T-helper 17 cell (primary cell): Measurements from ENCODE around the gene KREMEN1. TPM values are rescaled to one million over a fixed set of nuclear protein-coding genes. Genes with fewer than 3 reads are reported as not detected.
A peak's percentile ranks its signal among the peaks of the same experiment; 100 is the strongest.

Source experiments
- ATAC-seq: fragments of 150-1000 bp; cut with Tn5 transposase; 2 replicates; pipeline ENCODE4 v1.10.0; 2021; ENCODE audit warnings: mild to moderate bottlenecking, moderate library complexity
- DNase-seq, 3 donors: peaks; one replicate each; pipeline versions ENCODE4 v3.0.0 to v3.0.0-alpha.2; 2020 to 2021
- H3K9me3 ChIP-seq: one replicate; pipeline ENCODE4 v1.7.0; 2013; ENCODE audit warnings: low read length, mild to moderate bottlenecking; ENCODE audit not compliant: control insufficient read depth, poor library complexity, severe bottlenecking
- H3K27ac Mint-ChIP-seq: one replicate; pipeline ENCODE4 v1.8.0; 2022; ENCODE audit warnings: mild to moderate bottlenecking, moderate library complexity, mixed read lengths
- H3K27me3 Mint-ChIP-seq: one replicate; pipeline ENCODE4 v1.8.0; 2022; ENCODE audit warnings: mixed read lengths
- H3K36me3 Mint-ChIP-seq: one replicate; pipeline ENCODE4 v1.8.0; 2022; ENCODE audit warnings: low read depth, mixed read lengths
- H3K4me1 Mint-ChIP-seq: one replicate; pipeline ENCODE4 v1.8.0; 2022; ENCODE audit warnings: mild to moderate bottlenecking, mixed read lengths
- H3K4me3 Mint-ChIP-seq: one replicate; pipeline ENCODE4 v1.8.0; 2022; ENCODE audit warnings: mild to moderate bottlenecking, moderate library complexity, mixed read lengths
- total RNA-seq, 4 donors: library from RNA in 2 of 4; stranded (reverse) in 2 of 4; gene quantifications; one replicate each; pipeline ENCODE4 v1.2.3 and lab custom pipeline; 2022 to 2026

The KREMEN1 gene
- total RNA-seq, 2 donors from 2014 or later, result 0.15 to 0.26 TPM

DNA sequence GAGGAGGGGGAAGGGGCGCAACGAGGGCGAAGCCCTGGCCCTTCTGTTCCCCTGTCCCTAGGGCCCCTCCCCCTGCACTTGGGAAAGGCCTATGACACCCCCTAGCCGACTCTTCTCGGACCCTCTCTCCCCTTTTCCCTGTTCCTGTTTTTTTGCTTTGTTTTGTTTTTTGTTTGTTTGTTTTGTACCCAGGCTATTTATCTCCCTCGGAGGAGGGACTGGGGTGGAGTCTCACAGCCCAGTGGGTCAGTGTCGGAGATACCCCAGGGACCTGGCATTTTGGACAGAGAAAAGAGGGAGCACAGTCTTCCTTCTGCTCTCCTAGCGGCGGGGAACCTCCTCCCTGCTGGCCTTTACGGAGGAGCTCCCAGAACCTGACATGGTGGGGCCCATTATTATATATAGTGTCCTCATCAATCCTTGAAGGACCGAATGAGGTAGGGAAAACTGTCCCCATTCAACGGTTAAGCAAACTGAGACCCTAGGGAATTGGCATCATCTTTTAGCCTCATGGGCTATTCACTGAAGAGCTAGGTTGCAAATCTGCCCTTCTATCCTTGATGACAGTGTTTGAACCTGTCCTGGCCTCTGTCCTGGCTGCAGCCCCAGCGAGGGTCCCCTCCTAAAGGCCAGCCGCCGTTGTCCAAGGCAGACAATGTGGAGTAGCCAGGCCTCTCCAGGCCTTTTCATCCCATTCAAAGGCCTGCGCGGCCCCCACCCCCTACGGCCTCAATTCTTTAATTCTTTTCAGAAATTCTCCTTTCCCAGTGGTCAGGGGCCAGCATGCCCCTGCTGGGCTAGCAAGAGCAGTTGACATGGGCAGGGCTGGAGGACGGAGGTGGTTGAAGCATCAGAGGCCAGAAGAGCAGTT lies 133.8 kb downstream of the KREMEN1 start:
- peaks cover 23% of the 10 kb centered on the region for H3K4me1 Mint-ChIP-seq
- peaks cover 34% of the 10 kb centered on the region for H3K27me3 Mint-ChIP-seq
- ATAC-seq (no peak), DNase-seq (no peak)
- peaks cover 2% of the 10 kb centered on the region for H3K36me3 Mint-ChIP-seq
- peak overlapping the region; percentile 34 for H3K27ac Mint-ChIP-seq
- peak overlapping the region; percentile 87 for H3K4me3 Mint-ChIP-seq
- no peaks in the 10 kb centered on the region for H3K9me3 ChIP-seq

DNA sequence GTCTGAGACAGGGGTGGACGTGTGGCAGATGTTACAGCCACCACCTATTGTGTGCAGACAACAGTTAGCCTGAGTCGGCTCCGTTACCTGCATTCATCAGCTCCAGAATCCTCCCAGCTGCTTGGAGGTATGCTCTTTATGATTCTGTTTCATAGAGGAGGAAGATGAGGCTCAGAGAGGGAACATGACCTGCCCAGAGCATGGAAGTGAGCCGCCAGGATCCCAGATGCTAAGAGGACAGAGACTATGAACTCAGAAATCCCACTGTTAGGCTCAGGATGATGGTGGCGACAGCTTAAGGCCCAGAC lies 134.4 kb downstream of the KREMEN1 start:
- H3K27ac Mint-ChIP-seq, result no peak overlapping the region
- H3K36me3 Mint-ChIP-seq, result peaks cover 2% of the 10 kb centered on the region
- H3K4me3 Mint-ChIP-seq, result no peak overlapping the region
- DNase-seq (no peak), ATAC-seq (no peak)
- peaks cover 34% of the 10 kb centered on the region for H3K27me3 Mint-ChIP-seq
- H3K9me3 ChIP-seq, result no peaks in the 10 kb centered on the region
- H3K4me1 Mint-ChIP-seq, result peaks cover 19% of the 10 kb centered on the region

DNA sequence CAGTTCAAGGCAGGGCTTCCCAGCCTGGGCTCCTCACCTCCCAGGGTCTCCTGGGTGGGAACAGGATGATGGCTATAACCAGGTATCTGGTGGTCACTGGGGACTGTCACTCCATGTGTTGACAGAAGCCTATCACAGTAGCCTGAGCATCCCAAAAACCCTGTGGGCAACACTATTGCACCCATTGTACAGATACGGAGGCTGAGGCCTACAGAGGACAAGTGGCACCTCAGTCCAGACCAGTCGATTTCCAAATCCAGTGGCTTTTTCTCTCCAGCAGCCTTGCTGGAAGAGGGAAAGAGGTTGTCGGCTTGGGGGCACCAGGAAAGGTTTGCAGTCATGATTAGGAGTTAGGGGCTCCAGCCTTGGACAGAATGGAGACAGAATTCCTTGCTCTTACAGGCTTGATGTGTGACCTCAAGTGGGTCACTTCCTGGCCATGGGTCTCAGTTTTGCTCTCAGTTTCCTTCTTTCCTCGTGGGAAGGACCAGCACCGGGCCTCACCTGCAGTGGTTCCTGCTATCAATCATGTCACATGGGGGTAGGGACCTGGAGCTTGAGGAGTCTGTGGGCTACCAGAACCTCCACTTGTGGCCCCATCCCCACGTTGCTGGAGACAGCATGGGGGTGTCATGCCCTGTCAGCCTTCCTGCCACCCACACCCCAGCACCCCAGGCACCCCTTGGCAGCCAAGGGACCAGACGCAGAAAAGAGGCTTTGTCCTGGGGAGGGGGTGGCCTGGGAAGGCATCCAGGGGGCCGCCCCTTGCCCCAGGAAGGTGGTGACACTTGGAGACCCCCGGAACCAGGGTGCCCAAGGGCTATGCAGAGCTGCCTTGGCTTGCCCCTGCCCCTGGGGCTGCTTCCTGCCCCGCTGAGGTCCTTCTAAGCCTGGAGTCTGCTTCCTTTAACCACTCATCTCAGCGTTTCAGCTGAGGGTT lies 135.0 kb downstream of the KREMEN1 start:
- H3K4me1 Mint-ChIP-seq, result peaks cover 12% of the 10 kb centered on the region
- H3K4me3 Mint-ChIP-seq, result no peak overlapping the region
- H3K36me3 Mint-ChIP-seq, result peaks cover 2% of the 10 kb centered on the region
- no peaks in the 10 kb centered on the region for H3K9me3 ChIP-seq
- no peak for ATAC-seq
- DNase-seq, result no peak
- no peak overlapping the region for H3K27ac Mint-ChIP-seq
- peaks cover 34% of the 10 kb centered on the region for H3K27me3 Mint-ChIP-seq

DNA sequence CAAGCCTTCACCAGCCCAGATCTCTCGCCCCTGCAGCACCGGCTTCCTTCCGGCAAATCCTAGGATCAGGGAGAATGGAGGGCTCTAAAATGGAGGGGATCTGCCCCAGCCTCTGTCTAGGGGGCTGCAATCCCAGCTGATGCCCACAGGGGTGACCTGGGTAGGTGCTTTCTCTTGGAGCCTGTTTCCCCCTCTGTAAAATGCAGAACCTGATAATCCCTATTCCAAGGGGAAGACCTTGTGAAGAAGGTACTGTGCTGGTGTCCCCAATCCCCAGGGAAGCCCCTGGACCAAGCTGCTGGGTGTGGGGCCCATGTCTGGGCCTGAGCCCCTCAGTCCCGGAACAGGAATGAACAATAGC lies 135.6 kb downstream of the KREMEN1 start:
- no peak for DNase-seq
- ATAC-seq, result no peak
- H3K27me3 Mint-ChIP-seq, result peaks cover 34% of the 10 kb centered on the region
- H3K4me1 Mint-ChIP-seq, result peaks cover 12% of the 10 kb centered on the region
- H3K36me3 Mint-ChIP-seq, result peaks cover 2% of the 10 kb centered on the region
- no peaks in the 10 kb centered on the region for H3K9me3 ChIP-seq
- no peak overlapping the region for H3K4me3 Mint-ChIP-seq
- H3K27ac Mint-ChIP-seq, result no peak overlapping the region

DNA sequence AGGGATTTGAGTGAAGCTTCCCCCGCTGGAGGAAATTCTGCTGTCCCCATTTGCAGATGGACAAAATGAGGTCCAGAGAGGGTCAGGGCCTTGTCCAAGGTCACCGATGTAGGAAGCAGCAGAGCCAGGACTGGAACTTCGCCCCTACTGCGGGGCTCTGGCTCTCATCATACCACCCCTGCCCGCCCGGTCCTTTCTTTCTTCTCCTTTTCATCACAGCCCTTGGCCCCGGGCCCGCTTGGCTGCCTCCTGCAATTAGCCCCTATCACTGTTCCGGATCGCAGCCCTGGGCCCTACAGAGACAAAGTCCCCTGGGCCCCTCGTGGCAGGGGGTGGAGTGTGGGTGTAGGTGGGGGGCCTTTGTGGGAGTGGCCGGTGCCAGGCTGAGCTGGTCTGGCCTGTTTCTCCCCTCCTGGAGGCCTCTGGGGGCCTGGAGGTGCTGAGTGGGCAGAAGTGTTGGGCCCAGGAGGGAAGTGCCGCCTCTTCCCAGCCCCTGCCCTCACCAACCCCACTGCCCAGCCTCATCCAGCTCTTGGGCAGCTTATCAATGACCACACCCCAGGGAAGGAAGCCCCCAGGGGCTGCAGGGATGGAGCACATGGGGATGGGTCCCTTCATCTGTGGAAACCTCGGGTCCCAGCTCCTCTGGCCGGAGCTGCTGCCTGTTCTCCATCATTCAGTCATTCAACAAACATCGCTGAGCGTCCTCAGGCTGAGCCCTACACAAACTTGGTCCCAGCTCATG lies 136.2 kb downstream of the KREMEN1 start:
- Mint-ChIP-seq H3K27ac (no peak overlapping the region), H3K4me3 (no peak overlapping the region), H3K27me3 (peaks cover 35% of the 10 kb centered on the region), H3K36me3 (peaks cover 2% of the 10 kb centered on the region), H3K4me1 (peaks cover 11% of the 10 kb centered on the region)
- no peaks in the 10 kb centered on the region for H3K9me3 ChIP-seq
- no peak for DNase-seq
- ATAC-seq, result peak; percentile 57

DNA sequence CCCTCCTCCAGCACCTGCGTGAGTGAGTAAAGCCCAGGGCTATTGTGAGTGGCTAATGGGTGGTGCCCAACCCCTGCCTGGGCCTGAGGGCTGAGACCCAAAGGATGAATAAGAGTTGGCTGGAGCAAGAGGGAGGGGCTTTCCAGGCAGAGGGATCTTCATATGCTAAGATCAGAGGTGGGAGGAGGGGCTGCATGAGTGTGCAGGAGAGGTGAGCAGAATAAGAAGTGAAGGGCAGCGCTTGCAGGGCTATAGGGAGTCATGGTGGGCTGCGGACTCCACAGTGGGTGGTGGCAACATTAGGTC lies 136.7 kb downstream of the KREMEN1 start:
- peaks cover 2% of the 10 kb centered on the region for H3K36me3 Mint-ChIP-seq
- H3K4me1 Mint-ChIP-seq, result peaks cover 9% of the 10 kb centered on the region
- H3K27ac Mint-ChIP-seq, result no peak overlapping the region
- H3K4me3 Mint-ChIP-seq, result no peak overlapping the region
- ATAC-seq, result no peak
- H3K9me3 ChIP-seq, result no peaks in the 10 kb centered on the region
- DNase-seq, result no peak
- H3K27me3 Mint-ChIP-seq, result peaks cover 33% of the 10 kb centered on the region

DNA sequence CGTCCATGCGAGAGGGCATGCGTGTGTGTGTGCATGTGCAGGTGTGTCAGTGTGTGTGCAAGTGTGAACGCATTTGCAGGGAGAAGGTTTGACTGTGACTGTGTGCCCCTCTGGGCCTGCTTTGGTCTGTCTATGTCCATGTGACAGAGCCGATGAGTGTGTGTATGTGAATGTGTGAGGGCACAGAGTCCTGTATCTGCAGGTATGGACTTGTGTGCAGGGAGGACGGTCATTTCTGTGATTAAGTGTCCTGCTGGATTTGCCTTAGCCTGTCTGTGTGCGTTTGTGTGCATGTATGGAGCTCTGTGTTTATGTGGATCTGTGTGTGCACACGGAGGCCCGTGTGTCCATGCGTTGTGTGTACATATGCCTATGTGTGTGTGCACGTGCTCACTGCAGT lies 138.2 kb downstream of the KREMEN1 start:
- Mint-ChIP-seq H3K27ac (no peak overlapping the region), H3K27me3 (peaks cover 25% of the 10 kb centered on the region), H3K36me3 (no peaks in the 10 kb centered on the region), H3K4me3 (no peak overlapping the region), H3K4me1 (peaks cover 3% of the 10 kb centered on the region)
- no peak for DNase-seq
- H3K9me3 ChIP-seq, result no peaks in the 10 kb centered on the region
- no peak for ATAC-seq

DNA sequence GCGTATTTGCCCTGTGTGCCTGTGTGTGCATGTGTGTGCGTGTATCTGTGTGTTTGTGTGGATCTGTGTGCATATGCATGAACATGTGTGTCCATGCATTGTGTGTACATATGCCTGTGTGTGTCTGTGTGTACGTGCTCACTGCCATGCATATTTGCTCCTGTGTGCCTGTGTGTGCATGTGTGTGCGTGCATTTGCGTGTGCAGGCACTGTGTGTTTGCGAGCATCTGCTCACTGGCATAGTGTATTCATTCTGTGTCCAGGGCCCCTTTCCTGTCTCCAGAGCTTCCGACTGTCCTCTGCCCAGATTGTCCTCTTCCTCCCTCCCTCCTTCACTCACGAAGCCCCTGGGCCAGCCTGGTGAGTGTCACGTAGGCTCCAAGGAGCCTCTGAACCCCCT lies 138.6 kb downstream of the KREMEN1 start:
- H3K36me3 Mint-ChIP-seq, result no peaks in the 10 kb centered on the region
- no peak overlapping the region for H3K4me3 Mint-ChIP-seq
- ATAC-seq, result no peak

DNA sequence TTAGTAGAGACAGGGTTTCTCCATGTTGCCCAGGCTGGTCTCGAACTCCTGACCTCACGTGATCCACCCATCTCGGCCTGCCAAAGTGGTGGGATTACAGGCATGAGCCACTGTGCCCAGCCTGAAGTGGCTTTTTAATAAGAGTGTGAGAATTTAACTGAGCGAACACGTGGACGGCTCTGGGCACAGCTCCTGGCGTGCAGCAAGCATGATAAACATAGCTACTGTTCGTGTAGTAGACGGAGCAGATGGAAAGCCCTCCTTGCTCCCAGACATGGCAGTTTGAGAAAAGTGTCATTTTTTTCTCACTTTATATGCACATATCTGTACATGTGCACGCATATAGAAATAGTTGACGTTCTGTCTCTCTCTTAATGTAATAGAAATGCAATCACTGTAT lies 139.9 kb downstream of the KREMEN1 start:
- H3K27me3 Mint-ChIP-seq, result peaks cover 10% of the 10 kb centered on the region
- no peaks in the 10 kb centered on the region for H3K9me3 ChIP-seq
- ATAC-seq, result no peak
- H3K4me1 Mint-ChIP-seq, result peaks cover 2% of the 10 kb centered on the region
- H3K27ac Mint-ChIP-seq, result no peak overlapping the region
- H3K36me3 Mint-ChIP-seq, result no peaks in the 10 kb centered on the region
- H3K4me3 Mint-ChIP-seq, result no peak overlapping the region
- DNase-seq, result no peak

More for the DNA sequence above, 138.6 kb downstream of the KREMEN1 start:
- DNase-seq, result no peak
- Mint-ChIP-seq H3K27me3 (peaks cover 23% of the 10 kb centered on the region), H3K4me1 (peaks cover under 1% of the 10 kb centered on the region), H3K27ac (no peak overlapping the region)
- no peaks in the 10 kb centered on the region for H3K9me3 ChIP-seq

DNA sequence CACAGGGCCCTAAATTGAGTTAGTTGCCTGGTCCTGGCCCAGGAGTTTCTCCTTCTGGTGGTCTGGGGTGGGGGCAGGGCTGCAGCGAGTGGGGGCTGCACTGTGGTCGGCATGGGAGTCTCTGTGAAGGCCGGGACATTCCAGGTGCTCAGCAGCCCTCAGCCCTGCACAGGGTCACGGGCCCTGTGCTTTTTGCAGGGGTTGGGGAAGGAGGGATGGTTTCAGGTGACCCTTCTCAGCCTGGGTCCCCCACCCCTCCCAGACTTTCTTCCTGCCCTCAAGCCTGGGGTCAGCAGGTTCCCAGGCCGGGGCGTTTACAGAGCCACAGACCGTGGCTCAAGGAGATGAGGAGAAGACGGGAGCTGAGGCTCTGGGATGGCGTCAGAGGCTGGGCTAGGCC lies 140.7 kb downstream of the KREMEN1 start:
- H3K27ac Mint-ChIP-seq, result no peak overlapping the region
- ATAC-seq (no peak), DNase-seq (no peak)
- H3K27me3 Mint-ChIP-seq, result peaks cover 5% of the 10 kb centered on the region
- no peaks in the 10 kb centered on the region for H3K9me3 ChIP-seq
- no peak overlapping the region for H3K4me3 Mint-ChIP-seq
- no peaks in the 10 kb centered on the region for H3K36me3 Mint-ChIP-seq
- H3K4me1 Mint-ChIP-seq, result peaks cover 2% of the 10 kb centered on the region

DNA sequence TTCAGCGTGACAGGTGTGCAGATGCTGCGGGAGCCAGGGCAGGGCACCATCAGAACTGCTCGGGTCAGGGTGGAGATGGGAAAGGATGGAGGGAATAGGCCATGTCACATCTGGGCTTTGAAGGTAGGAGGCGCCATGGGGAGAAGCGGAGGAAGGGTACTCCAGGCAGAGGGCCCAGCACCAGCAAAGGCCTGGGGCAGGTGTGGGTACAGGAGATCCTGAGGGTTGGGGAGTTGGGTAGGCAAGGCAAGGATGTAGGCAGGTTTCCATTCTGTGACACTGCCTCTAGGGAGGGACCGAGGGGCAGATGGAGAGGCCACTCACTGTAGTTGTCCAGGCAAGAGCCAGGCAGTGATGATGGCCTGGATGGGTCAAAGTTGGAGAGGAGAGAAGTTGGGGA lies 141.4 kb downstream of the KREMEN1 start:
- Mint-ChIP-seq H3K36me3 (no peaks in the 10 kb centered on the region), H3K4me1 (peaks cover 2% of the 10 kb centered on the region), H3K27me3 (peaks cover 5% of the 10 kb centered on the region), H3K4me3 (no peak overlapping the region), H3K27ac (no peak overlapping the region)
- no peak for ATAC-seq
- DNase-seq, result no peak
- H3K9me3 ChIP-seq, result no peaks in the 10 kb centered on the region

DNA sequence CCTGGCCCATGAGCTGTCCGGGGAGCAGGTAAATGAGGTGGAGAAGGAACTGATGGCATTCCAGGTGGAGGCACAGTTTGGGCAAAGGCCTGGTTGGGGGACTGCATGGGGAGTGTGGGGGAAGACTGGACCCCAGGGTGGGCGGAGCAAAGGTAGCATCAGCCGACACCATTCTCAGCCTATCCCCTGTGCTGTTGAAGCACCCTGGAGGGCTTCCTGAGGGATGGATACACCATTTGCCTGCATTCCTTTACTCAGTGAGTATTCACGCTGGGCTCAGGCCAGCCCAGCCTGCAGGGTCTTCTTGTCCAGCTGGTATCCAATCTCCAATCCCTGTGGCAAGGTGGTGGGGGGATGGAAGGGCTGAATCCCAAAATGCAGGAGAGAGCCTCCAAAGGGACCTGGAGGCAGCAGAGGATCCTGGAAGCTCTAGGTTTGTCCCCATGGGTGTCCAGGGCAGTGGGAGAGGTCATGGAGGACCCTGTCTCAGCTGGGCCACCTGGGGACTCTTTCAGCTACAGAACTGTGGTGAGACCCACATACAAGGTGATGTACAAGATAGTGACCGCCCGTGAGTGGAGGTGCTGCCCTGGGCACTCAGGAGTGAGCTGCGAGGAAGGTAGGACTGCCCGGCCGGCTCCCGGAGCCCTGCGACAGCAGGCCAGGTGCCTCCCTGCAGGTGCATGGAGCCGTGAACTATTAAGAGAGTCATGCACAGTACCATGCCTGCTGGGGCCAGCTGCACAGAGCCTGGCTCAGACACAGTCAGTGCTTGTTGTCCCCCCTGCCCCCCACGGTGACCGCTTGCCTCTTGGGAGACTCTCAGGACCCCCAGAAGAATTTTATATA lies 142.4 kb downstream of the KREMEN1 start:
- no peak overlapping the region for H3K4me3 Mint-ChIP-seq
- H3K4me1 Mint-ChIP-seq, result peaks cover 2% of the 10 kb centered on the region
- DNase-seq, result no peak
- no peaks in the 10 kb centered on the region for H3K9me3 ChIP-seq
- no peaks in the 10 kb centered on the region for H3K36me3 Mint-ChIP-seq
- ATAC-seq, result no peak
- H3K27ac Mint-ChIP-seq, result no peak overlapping the region
- H3K27me3 Mint-ChIP-seq, result peaks cover 5% of the 10 kb centered on the region
